ENCODE results near the gene GSPT1.

DNA sequence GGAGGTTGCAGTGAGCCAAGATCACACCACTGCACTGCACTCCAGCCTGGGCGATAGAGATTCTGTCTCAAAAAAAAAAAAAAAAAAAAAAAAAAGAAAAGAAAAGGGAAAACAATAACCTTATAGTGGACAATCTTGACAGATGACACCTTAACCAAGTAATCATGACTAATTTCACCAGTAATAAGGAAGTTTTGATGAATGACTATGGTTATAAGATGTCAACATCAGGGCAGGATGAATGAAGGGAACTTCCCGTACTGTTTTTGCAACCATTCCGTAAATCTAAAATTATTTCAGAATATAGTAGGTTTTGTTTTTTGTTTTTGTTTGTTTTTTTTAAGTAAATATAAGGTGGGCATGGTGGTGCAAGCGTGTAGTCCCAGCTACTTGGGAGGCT lies 23.0 kb downstream of the GSPT1 start:
- TF ChIP-seq, protein P1, sequence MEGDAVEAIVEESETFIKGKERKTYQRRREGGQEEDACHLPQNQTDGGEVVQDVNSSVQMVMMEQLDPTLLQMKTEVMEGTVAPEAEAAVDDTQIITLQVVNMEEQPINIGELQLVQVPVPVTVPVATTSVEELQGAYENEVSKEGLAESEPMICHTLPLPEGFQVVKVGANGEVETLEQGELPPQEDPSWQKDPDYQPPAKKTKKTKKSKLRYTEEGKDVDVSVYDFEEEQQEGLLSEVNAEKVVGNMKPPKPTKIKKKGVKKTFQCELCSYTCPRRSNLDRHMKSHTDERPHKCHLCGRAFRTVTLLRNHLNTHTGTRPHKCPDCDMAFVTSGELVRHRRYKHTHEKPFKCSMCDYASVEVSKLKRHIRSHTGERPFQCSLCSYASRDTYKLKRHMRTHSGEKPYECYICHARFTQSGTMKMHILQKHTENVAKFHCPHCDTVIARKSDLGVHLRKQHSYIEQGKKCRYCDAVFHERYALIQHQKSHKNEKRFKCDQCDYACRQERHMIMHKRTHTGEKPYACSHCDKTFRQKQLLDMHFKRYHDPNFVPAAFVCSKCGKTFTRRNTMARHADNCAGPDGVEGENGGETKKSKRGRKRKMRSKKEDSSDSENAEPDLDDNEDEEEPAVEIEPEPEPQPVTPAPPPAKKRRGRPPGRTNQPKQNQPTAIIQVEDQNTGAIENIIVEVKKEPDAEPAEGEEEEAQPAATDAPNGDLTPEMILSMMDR (conservative IDR thresholded peaks at IDR 0.05; ENCODE audit: low read length): no peak
- no peak for TF ChIP-seq EZH2phosphoT487 (IDR thresholded peaks at IDR 0.05; ENCODE audit: borderline replicate concordance, low read depth, low read length)
